Measurements from ENCODE around the gene IL5.
"Not testable (repeated sequence)": the region's sequence is repeated elsewhere in the genome, so short reads cannot be mapped to it uniquely, and the experiment has no call there.

IL5 gene

DNA sequence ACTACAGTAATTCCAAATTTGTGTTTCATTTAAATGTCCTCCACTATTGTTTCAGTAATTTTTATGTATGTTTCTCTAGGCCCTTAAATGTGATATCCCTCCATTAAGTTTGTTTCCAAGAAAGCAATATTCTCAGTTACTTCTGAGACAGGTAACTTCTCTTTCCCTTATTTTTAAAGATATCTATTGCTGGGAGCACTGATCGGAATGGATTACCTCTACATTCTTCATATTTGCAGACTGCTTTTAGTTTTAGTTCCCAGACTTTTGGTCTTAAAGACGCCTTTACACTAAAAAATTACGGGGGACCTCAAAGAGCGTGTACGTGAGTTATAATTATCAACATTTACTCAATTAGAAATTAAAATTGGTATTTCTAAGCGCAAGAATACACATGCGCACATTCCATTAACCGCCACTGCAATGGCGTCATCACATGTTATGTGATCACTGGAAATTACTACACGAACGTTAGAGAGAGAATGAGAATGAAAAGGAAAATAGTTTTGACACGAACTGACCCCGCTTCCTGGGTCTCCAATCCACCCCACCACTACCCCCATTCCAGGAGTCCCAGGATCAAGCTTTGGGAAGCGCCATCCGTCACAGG, 12.9 kb upstream of the IL5 start:
- no peak for DNase-seq
- TF ChIP-seq GATA1 (IDR thresholded peaks at IDR 0.05; ENCODE audit: low read depth, low read length) (no peak), POLR2A (IDR thresholded peaks at IDR 0.05; ENCODE audit: low read length) (no peak)

DNA sequence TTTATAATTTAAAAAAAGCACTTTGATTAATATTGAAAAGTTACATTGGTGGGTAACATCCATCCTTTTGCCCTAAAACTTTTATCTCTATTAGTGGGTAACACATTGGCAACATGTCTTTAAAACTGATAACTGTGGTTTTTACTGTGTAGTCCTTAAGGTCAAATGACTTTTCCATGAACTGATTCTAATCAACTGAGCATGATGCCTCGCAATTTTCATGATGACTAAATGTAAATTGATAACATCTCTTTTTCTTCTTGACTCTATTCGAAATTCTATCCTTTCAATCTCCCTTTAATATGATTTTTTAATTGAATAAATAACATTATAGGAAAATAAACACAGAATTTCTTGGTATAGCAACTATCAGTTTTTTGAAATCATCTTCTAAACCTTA, 6.3 kb upstream of the IL5 start:
- peak; percentile 31 to 75 for DNase-seq
- TF ChIP-seq POLR2A (IDR thresholded peaks at IDR 0.05; ENCODE audit: low read length) (no peak), GATA1 (IDR thresholded peaks at IDR 0.05; ENCODE audit: low read depth, low read length) (no peak)

DNA sequence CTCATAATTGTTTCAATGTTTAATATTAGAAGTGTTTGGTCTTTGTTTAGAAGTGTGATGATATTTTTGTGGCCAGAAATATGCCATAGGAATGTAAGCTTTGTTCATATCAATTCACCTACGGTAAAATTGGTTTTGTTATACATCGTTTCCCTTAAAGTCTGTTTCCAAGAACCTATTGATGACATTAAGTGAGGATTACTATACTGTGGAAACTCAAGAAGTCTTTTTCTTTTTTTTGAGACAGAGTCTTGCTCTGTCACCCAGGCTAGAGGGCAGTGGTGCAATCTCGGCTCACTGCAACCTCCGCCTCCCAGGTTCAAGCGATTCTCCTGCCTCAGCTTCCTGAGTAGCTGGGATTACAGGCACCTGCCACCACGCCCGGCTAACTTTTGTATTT, 5.5 kb upstream of the IL5 start:
- DNase-seq, result not testable (repeated sequence)

DNA sequence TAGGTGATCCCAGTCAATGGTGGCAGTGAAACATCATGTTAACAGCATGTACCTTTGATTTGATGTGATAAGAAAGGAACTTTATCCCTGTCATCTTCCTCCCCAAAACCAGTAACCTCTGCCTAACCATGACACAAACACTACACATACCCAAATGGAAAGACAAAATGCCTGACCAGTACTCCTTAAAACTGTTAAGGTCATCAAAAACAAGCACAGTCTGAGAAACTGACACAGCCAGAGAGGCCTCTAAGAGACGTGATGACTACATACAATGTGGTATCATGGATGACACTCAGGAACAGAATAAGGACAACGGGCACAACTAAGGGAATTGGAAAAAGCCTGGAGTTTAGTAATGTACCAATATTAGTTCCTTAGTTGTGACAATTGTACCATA, 3.9 kb upstream of the IL5 start:
- TF ChIP-seq POLR2A (IDR thresholded peaks at IDR 0.05; ENCODE audit: low read length) (no peak), GATA1 (IDR thresholded peaks at IDR 0.05; ENCODE audit: low read depth, low read length) (no peak)
- no peak for DNase-seq

DNA sequence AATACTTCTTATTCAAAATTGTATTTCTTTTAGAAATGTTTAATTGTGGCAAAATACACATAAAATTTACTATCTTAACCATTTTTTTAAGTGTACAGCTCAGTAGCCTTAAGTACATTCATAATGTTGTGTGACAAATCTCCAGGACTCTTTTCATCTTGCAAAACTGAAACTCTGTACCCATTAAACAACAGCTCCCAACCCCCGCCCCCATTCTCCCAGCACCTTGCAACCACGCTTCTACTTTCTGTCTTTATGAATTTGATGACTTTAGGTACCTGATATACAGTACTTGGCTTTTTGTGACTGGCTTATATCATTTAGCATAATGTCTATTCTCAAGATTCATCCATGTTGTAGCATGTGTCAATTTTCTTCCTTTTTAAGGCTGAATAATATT, 2.8 kb upstream of the IL5 start:
- TF ChIP-seq POLR2A (IDR thresholded peaks at IDR 0.05; ENCODE audit: low read length) (no peak), GATA1 (IDR thresholded peaks at IDR 0.05; ENCODE audit: low read depth, low read length) (no peak)
- no peak for DNase-seq

DNA sequence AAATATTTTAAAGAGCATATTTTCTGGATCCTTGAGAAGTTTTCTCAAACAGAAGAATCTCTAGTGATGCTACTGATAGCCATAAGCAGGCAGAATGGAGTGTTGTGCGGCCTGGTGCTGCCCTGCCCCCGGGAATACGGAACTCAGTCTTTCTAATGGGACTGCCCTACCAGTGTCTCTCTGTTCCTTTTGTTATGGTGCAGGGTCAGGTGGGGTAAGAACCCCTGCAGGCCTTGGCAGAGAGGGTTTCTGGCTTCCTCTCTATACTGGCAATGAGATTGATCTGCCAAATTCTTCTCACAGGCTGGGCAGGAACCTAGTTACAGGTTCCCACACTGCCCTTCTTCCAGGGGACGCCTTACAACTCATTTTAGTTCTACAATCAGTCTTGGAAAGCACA, 2.6 kb downstream of the IL5 start:
- no peak for DNase-seq
- TF ChIP-seq GATA1 (IDR thresholded peaks at IDR 0.05; ENCODE audit: low read depth, low read length) (no peak), POLR2A (IDR thresholded peaks at IDR 0.05; ENCODE audit: low read length) (no peak)

DNA sequence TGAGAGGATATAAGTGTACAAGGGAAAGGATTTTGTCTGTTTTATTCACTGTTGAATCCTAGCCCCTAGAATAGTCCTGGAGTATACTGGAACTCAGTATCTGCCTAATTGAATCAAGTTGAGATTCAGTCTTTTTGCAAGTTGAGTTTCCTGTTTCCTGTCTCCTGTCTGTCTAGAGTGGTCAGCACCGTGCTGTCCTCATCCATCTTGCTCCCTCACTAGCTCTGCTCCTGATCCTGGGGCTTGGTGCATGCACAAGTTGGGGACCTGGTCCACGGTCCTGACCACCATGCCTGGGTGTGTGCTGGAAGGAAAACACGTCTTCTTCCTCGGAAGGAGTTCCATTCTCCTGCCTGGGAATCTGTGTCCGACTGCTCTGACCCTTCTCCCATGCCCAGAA, 3.2 kb downstream of the IL5 start:
- no peak for DNase-seq
- TF ChIP-seq POLR2A (IDR thresholded peaks at IDR 0.05; ENCODE audit: low read length) (no peak), GATA1 (IDR thresholded peaks at IDR 0.05; ENCODE audit: low read depth, low read length) (no peak)

DNA sequence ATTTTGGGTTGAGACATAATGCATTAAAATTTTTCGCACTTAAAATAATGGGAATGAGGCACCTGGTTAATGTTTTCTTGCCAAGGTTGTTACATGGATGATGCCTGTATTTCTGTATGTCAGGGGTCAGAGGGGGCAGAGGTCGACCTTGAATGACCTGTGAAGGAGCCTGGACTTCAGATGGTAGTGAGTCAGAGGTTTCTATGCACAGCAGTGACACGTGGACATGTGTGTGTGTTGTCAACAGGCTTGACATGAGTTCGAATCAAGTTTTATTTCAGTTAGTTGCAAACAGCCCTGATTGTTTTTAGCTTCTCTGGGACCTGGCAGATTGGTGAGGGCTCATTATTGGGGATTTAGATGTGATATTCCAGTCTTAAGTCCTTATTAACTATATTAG, 3.6 kb downstream of the IL5 start:
- DNase-seq, result no peak
- TF ChIP-seq POLR2A (IDR thresholded peaks at IDR 0.05; ENCODE audit: low read length), result no peak

DNA sequence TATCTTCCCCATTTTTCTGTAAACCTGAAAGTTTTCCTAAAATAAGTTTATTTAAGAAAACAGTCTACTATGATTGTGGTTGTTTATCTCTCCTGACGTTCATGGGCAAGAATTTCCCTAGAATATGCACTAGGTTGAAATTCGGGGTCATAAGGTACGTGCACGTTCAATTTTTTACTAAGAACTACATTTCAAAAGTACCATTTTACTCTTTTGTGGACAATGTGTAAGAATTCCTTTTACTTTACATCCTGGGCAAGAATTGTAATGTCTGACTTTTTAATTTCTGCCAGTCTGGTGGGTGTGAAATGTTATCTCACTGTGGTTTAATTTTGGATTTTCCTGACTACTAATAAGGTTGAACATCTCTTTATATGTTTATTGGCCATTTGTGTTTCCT, 12.4 kb downstream of the IL5 start:
- no peak for TF ChIP-seq GATA1 (IDR thresholded peaks at IDR 0.05; ENCODE audit: low read depth, low read length)
- no peak for TF ChIP-seq POLR2A (IDR thresholded peaks at IDR 0.05; ENCODE audit: low read length)
- no peak for DNase-seq

DNA sequence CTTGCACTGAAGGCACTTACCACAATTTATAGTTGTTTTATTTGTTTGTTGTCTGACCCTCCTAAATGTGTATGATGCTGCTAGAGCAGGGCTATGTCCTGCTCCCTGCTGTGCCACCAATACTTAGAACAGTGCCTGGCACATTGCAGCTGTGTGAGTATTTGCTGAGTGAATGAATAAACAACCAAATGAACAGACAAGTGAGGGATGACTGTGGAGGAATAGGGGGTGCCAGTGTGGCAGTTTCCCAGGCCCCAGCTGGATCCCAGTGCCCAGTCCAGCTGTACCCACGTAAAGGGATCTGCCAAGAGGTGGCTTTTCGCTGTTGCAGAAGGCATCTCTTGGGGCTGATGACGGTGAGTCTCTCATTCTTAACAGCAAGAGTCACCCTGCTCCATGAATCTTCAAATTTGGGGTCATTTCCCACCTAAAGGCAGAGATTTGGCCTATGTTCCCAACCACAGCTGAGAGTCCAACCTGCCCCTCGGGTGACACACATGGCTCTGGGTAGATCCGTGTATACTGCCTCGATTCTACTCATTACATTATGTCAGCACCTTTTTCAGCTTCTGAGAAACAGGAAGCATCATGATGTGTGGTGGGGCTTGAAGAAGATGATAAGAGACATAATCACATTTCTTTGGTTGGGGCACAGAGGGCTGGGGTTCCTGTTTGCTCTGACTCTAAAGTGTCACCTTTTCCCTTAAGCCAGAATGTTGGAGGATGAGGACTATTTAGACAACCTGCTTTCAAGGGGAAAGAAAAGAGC, 14.3 kb downstream of the IL5 start:
- DNase-seq, result peak in 1 of 2 experiments; percentile 16

DNA sequence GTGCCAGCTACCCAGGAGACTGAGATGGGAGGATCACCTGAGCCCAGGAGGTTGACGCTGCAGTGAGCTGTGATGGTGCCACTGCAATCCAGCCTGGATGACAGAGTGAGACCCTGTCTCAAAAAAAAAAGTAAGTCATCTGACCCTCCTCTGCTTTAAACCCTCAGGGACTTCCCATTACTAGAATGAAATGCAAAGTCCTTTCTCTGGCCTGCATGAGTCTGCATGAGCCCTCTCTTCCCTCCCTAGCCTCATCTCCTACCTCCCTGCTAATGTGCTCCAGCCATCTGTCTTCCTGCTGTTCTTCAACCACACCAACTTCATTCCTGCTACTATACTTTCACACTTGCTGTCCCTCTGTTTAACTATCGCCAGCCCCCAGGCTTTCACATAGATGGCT, 15.3 kb downstream of the IL5 start:
- no peak for DNase-seq
- TF ChIP-seq GATA1 (IDR thresholded peaks at IDR 0.05; ENCODE audit: low read depth, low read length) (no peak), POLR2A (IDR thresholded peaks at IDR 0.05; ENCODE audit: low read length) (no peak)

More for the DNA sequence above, 14.3 kb downstream of the IL5 start:
- TF ChIP-seq GATA1 (IDR thresholded peaks at IDR 0.05; ENCODE audit: low read depth, low read length), result no peak
- TF ChIP-seq POLR2A (IDR thresholded peaks at IDR 0.05; ENCODE audit: low read length), result no peak

DNA sequence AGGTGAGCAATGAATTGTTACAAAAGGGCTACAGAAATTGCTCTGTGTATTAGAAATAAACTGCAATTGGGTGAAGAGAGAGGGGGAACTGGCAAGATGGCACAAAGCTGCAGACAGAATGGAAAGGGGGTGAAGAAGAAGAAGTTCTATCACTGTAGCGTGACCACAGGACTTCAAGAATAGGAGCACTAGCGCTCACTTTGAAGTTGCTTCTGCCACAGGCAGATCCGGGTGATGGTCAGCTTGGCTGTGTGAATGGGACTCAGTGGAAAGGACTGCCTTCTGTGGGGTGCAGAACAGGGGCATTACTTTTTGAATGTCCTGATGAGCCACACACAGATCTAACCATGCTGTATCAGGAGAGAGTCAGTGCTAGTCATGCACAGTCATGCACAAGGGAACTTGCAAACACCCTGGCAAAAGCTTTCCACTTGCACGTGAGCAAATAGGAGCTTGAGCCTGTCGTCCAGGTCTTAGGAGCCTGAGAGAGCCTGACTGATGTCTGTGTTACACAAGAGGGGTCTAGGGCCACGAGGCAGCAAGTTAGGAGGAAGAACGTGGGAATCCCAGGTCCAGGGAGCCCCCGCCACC, 16.3 kb downstream of the IL5 start:
- TF ChIP-seq GATA1 (IDR thresholded peaks at IDR 0.05; ENCODE audit: low read depth, low read length), result no peak
- peak; percentile 66 to 80 for DNase-seq

DNA sequence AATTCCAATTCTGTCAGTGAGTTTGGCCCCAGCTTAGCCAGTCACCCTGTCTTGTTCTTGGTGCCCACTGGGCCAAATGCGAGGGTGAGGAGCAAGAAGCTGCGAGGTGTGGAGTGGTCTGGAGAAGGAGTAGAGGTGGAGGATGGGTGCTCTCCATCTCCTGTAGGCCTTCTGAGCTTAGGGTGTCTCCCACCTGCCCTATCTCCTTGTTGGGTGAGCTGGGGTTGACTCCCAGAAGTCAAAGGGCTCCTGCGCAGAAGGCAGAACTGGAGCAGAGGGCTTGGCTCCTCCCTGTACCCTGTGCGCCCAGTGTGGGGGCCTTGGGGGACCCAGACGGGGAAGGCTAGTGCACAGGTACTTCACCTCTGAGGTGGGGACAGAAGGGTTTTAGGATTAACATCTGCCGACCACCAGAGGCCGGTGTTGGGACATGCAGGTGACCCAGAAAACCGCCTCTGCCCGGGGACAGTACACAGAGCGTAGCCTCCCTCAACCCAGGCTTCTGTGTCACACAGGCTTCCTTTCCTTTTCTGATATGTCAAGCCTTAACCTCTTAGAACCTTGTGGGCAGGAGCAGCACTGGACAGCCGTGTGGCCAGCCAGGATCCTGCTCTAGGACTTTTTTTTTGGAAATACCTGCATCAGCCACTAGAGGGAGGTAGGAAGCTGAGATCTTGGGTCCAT, 16.9 kb downstream of the IL5 start:
- TF ChIP-seq POLR2A (IDR thresholded peaks at IDR 0.05; ENCODE audit: low read length) (no peak), GATA1 (IDR thresholded peaks at IDR 0.05; ENCODE audit: low read depth, low read length) (no peak)
- DNase-seq, result peak; percentile 59 to 83

DNA sequence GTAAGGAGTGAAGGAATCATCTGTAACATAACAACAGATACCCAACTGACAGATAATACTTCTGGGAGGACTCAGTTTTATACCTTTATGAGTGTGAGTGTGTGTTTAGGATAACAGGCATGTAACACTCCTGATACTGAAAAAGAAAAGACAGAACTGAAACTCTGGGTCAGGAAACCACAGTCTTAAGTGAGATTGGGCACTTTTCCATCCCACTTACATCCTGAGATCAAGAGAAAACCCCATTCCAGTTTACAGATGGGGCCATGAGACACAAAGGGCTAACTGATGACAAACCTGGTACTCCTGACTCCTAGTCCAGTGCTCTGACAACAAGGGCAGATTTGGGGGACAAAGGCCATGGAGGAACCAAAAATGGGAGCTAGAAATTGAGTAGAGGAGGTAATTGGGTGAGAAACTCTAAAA, 18.0 kb downstream of the IL5 start:
- TF ChIP-seq GATA1 (IDR thresholded peaks at IDR 0.05; ENCODE audit: low read depth, low read length) (no peak), POLR2A (IDR thresholded peaks at IDR 0.05; ENCODE audit: low read length) (no peak)
- DNase-seq, result no peak

DNA sequence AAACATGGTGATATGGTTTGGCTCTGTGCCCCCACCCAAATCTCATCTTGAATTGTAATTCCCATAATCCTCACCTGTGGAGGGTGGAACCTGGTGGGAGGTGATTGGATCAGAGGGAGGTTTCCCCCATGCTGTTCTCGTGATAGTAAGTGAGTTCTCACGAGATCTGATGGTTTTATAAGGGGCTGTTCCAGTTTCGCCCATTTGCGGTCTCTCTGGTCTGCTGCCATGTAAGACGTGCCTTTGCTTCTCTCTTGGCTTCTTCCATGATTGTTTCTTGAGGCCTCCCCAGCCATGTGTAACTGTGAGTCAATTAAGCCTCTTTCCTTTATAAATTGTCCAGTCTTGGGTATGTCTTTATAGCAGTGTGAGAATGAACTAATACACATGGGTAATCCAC, 18.4 kb downstream of the IL5 start:
- DNase-seq, result not testable (repeated sequence)

DNA sequence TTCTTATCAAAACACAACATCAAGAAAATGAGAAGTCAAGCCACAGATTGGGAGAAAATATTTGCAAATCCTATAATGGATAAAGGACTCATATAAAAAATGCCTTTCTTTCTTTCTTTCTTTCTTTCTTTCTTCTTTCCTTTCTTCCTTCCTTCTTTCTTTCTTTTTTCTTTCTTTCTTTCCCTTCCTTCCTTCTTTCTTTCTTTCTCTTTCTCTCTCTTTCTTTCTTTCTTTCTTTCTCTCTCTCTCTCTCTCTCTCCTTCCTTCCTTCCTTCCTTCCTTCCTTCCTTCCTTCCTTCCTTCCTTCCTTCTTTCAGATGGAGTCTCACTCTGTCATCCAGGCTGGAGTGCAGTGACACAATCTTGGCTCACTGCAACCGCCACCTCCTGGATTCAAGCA, 21.3 kb downstream of the IL5 start:
- not testable (repeated sequence) for DNase-seq

DNA sequence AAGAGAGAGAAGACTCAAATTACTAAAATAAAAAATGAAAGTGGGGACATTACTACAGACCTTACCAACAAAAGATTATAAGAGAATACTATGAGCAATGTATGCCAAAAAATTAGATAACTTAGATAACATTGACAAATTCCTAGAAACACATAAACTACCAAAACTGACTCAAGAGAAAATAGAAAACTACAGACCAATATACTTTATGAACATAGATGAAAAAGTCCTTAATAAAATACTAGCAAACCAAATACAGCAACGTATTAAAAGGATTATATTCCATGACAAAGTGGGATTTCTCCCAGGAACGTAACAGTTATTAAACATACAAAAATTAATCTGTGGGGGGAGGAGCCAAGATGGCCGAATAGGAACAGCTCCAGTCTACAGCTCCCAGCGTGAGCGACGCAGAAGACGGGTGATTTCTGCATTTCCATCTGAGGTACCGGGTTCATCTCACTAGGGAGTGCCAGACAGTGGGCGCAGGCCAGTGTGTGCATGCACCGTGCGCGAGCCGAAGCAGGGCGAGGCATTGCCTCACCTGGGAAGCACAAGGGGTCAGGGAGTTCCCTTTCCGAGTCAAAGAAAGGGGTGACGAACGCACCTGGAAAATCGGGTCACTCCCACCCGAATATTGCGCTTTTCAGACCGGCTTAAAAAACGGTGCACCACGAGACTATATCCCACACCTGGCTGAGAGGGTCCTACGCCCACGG, 29.5 kb downstream of the IL5 start:
- DNase-seq, result not testable (repeated sequence)
